Measurements from ENCODE around the gene SLC5A11.

- no peak for TF ChIP-seq CTCF (conservative IDR thresholded peaks at IDR 0.05)
- no peak for TF ChIP-seq EZH2 (IDR thresholded peaks at IDR 0.05; ENCODE audit: low read depth)
Measured at GRCh38 chr16:24841291-24841690, 4.5 kb upstream of the SLC5A11 start.
